Upper lobe of right lung (tissue), 1 donor: Measurements from ENCODE around the gene CEP70. TPM values are rescaled to one million over a fixed set of nuclear protein-coding genes. Genes with fewer than 3 reads are reported as not detected.
A peak's percentile ranks its signal among the peaks of the same experiment; 100 is the strongest.
"Not testable (repeated sequence)": the region's sequence is repeated elsewhere in the genome, so short reads cannot be mapped to it uniquely, and the experiment has no call there.

Experiments
- ATAC-seq: fragments of 200-7000 bp; cut with Tn5 transposase; one replicate; pipeline ENCODE4 v1.9.1; 2020; ENCODE audit warnings: mild to moderate bottlenecking, moderate library complexity
- DNase-seq: peaks from one replicate; pipeline ENCODE4 v3.0.0-alpha.2; 2020
- H3K27ac ChIP-seq: fragments of 200-600 bp; one replicate; pipeline ENCODE4 v1.8.0; 2022
- H3K27me3 ChIP-seq: fragments of 200-600 bp; one replicate; pipeline ENCODE4 v1.8.0; 2022; ENCODE audit warnings: mild to moderate bottlenecking
- H3K36me3 ChIP-seq: fragments of 200-600 bp; one replicate; pipeline ENCODE4 v1.8.0; 2022
- H3K4me1 ChIP-seq: fragments of 200-600 bp; one replicate; pipeline ENCODE4 v1.8.0; 2022
- H3K4me3 ChIP-seq: fragments of 200-600 bp; one replicate; pipeline ENCODE4 v1.8.0; 2022; ENCODE audit warnings: mild to moderate bottlenecking
- H3K9me3 ChIP-seq: fragments of 200-600 bp; one replicate; pipeline ENCODE4 v1.8.0; 2022
- CTCF ChIP-seq: fragments of 200-600 bp; IDR thresholded peaks from one replicate; pipeline ENCODE4 v1.8.0; 2022; ENCODE audit warnings: antibody characterized with exemption
- intact Hi-C: fragments of 100-400 bp; cut with DNase I; formaldehyde crosslinking; loops from one replicate; pipeline ENCODE4 v1.11.0; 2022
- total RNA-seq: library from RNA; stranded (reverse); fragmentation: NEBNext Ultra II Directional; extraction: Animal tissue kit (Norgen Biotek cat#: 25700); gene quantifications from one replicate; pipeline ENCODE4 v1.2.1, GENCODE V29; 2021
- donor health status: DM: no; HTN: yes; CAD: no; lungs with severe emphysema.

Gene CEP70
- total RNA-seq, 1 donor from 2014 or later: 46.3 TPM

GRCh38 chr3:138608322-138609135 is 14.5 kb upstream of the CEP70 start, which contains the start of gene FAIM:
Gene FAIM, plus strand, starts transcription at chr3:138608771. Its CDS starts 10,956 bp downstream, at chr3:138619727.
- no peak for TF ChIP-seq CTCF
- H3K27ac ChIP-seq: peak within 1 kb of the TSS; percentile 98
- ATAC-seq: peak; percentile 88
- no peaks in the 10 kb centered on the region for H3K27me3 ChIP-seq
- peak; percentile 92 for DNase-seq
- H3K4me3 ChIP-seq: peak within 1 kb of the TSS; percentile 74
- H3K9me3 ChIP-seq: no peaks in the 10 kb centered on the region
- H3K4me1 ChIP-seq: peaks cover 4% of the 10 kb centered on the region
- intact Hi-C loops: no loop called here
- no peaks in the 10 kb centered on the region for H3K36me3 ChIP-seq

- H3K27me3 ChIP-seq, H3K27ac ChIP-seq, DNase-seq, ATAC-seq, intact Hi-C loops, H3K4me1 ChIP-seq, H3K9me3 ChIP-seq, H3K36me3 ChIP-seq, H3K4me3 ChIP-seq: not testable (repeated sequence)
Measured at GRCh38 chr3:138604106-138604595, 10.1 kb upstream of the CEP70 start.

- H3K9me3 ChIP-seq, DNase-seq, H3K36me3 ChIP-seq, H3K4me1 ChIP-seq, H3K27ac ChIP-seq, intact Hi-C loops, H3K4me3 ChIP-seq, H3K27me3 ChIP-seq: not testable (repeated sequence)
- peak; percentile 34 for ATAC-seq
Measured at GRCh38 chr3:138601661-138602060, 7.6 kb upstream of the CEP70 start.

- intact Hi-C loops: no loop called here
- no peak for TF ChIP-seq CTCF
- Histone ChIP-seq H3K27ac (no peak overlapping the region), H3K9me3 (no peaks in the 10 kb centered on the region), H3K4me1 (no peaks in the 10 kb centered on the region), H3K36me3 (no peaks in the 10 kb centered on the region), H3K27me3 (no peaks in the 10 kb centered on the region), H3K4me3 (no peak overlapping the region)
- ATAC-seq (peak; percentile 71), DNase-seq (no peak)
Measured at GRCh38 chr3:138600100-138600745, 6.2 kb upstream of the CEP70 start.

- Histone ChIP-seq H3K9me3 (no peaks in the 10 kb centered on the region), H3K4me3 (no peak overlapping the region), H3K27me3 (no peaks in the 10 kb centered on the region), H3K27ac (no peak overlapping the region), H3K36me3 (no peaks in the 10 kb centered on the region), H3K4me1 (no peaks in the 10 kb centered on the region)
- TF ChIP-seq CTCF: no peak
- intact Hi-C loops: loop anchor here (10.0 kb wide), 1 partner anchor 316 kb away; no protein-coding TSS in a partner anchor
- ATAC-seq (no peak), DNase-seq (no peak)
Measured at GRCh38 chr3:138598534-138598933, 4.5 kb upstream of the CEP70 start.

- not testable (repeated sequence) for H3K9me3 ChIP-seq, ATAC-seq, H3K4me3 ChIP-seq, H3K27me3 ChIP-seq, DNase-seq, H3K36me3 ChIP-seq, H3K4me1 ChIP-seq
- peak overlapping the region; percentile 36 for H3K27ac ChIP-seq
- intact Hi-C loops: loop anchor here (10.0 kb wide), 1 partner anchor 317 kb away; no protein-coding TSS in a partner anchor
Measured at GRCh38 chr3:138597186-138597976, 3.3 kb upstream of the CEP70 start.
